Keratinocyte (primary cell): ENCODE data around the gene SERF1A. TPM values are rescaled to one million over a fixed set of nuclear protein-coding genes. Genes with fewer than 3 reads are reported as not detected.
"Not testable (repeated sequence)": the region's sequence is repeated elsewhere in the genome, so short reads cannot be mapped to it uniquely, and the experiment has no call there.

Experiments
- DNase-seq: peaks from one replicate; pipeline ENCODE4 v3.0.0-alpha.2; 2011; ENCODE audit warnings: low read depth, missing footprints, low spot score
- FAIRE-seq: peaks from 2 replicates; lab custom pipeline; 2011; peaks lifted over from hg19 to GRCh38; lab: Jason Lieb, UNC
- H2AFZ ChIP-seq: 2 replicates; pipeline ENCODE4 v1.6.0; 2012; ENCODE audit warnings: low read length, control low read depth, inconsistent platforms; ENCODE audit not compliant: control insufficient read depth
- H3K27ac ChIP-seq: 2 replicates; pipeline ENCODE4 v1.5.1; 2011; ENCODE audit warnings: low read length; ENCODE audit not compliant: control insufficient read depth, insufficient read depth
- H3K27me3 ChIP-seq: 3 replicates; pipeline ENCODE4 v1.6.0; 2011; ENCODE audit warnings: low read length; ENCODE audit not compliant: control insufficient read depth, insufficient read depth; ENCODE audit errors: extremely low read depth
- H3K36me3 ChIP-seq, 2 experiments: 2 replicates in 1 of 2; 3 replicates in 1 of 2; pipeline ENCODE4 v1.5.1; 2011; ENCODE audit warnings: low read length in 2 of 2, mild to moderate bottlenecking in 1 of 2; ENCODE audit not compliant: control insufficient read depth in 2 of 2, insufficient read depth in 2 of 2; ENCODE audit errors: extremely low read depth in 1 of 2
- H3K4me1 ChIP-seq: 3 replicates; pipeline ENCODE4 v1.5.1; 2011; ENCODE audit warnings: low read length; ENCODE audit not compliant: control insufficient read depth, insufficient read depth; ENCODE audit errors: extremely low read depth
- H3K4me2 ChIP-seq: 3 replicates; pipeline ENCODE4 v1.6.0; 2011; ENCODE audit warnings: low read depth, low read length; ENCODE audit not compliant: control insufficient read depth, insufficient read depth; ENCODE audit errors: extremely low read depth
- H3K4me3 ChIP-seq, 3 experiments: fragments of 200-600 bp in 1 of 3; sonication (generic) in 1 of 3; 2 replicates in 2 of 3; 3 replicates in 1 of 3; pipeline ENCODE4 v1.5.1; 2011 to 2016; ENCODE audit warnings: low read length in 3 of 3, mild to moderate bottlenecking in 3 of 3, control low read depth in 2 of 3, inconsistent platforms in 1 of 3, low read depth in 1 of 3, mixed read lengths in 1 of 3, mixed run types in 1 of 3, moderate library complexity in 1 of 3; ENCODE audit not compliant: control insufficient read depth in 2 of 3, insufficient read depth in 2 of 3; ENCODE audit errors: extremely low read depth in 1 of 3
- H3K79me2 ChIP-seq: 2 replicates; pipeline ENCODE4 v1.6.0; 2012; ENCODE audit warnings: low read length; ENCODE audit not compliant: control insufficient read depth, insufficient read depth
- H3K9ac ChIP-seq: 3 replicates; pipeline ENCODE4 v1.6.0; 2011; ENCODE audit warnings: low read length; ENCODE audit not compliant: control insufficient read depth, insufficient read depth; ENCODE audit errors: extremely low read depth
- H3K9me1 ChIP-seq: 3 replicates; pipeline ENCODE4 v1.6.0; 2011; ENCODE audit warnings: low read length; ENCODE audit not compliant: control insufficient read depth, insufficient read depth; ENCODE audit errors: extremely low read depth
- H3K9me3 ChIP-seq: 2 replicates; pipeline ENCODE4 v1.5.1; 2012; ENCODE audit warnings: low read depth, low read length; ENCODE audit not compliant: control insufficient read depth
- H4K20me1 ChIP-seq: 3 replicates; pipeline ENCODE4 v1.6.0; 2011; ENCODE audit warnings: low read length; ENCODE audit not compliant: control insufficient read depth, insufficient read depth; ENCODE audit errors: extremely low read depth
- dilution Hi-C: fragments of 300-500 bp; cut with MboI; formaldehyde crosslinking; loops from one replicate; pipeline ENCODE4 v1.7.0; 2020; ENCODE audit warnings: low sequenced_read_pairs; ENCODE audit not compliant: extremely low pct_ligation_motif_present
- polyA minus RNA-seq, 3 experiments: library from RNA; depleted of rRNA, polyadenylated mRNA; stranded (reverse); fragments of >200 nt; gene quantifications; 1 replicate in 1 of 3; 2 replicates in 1 of 3; 3 replicates in 1 of 3; pipeline ENCODE4 v1.2.3, GENCODE V29; 2011
- polyA plus RNA-seq, 5 experiments: library from polyadenylated mRNA; depleted of rRNA in 3 of 5; stranded (reverse) in 3 of 5; stranded (forward) in 1 of 5; unstranded in 1 of 5; fragments of >200 nt; gene quantifications; 1 replicate in 1 of 5; 2 replicates in 3 of 5; 3 replicates in 1 of 5; pipeline versions ENCODE4 v1.2.1 to v1.2.3, GENCODE V29; 2011 to 2012; ENCODE audit warnings: missing spikeins in 2 of 5, low read depth in 1 of 5, low replicate concordance in 1 of 5

The SERF1A gene
- polyA plus RNA-seq = 2.2 to 5.5 TPM (median 4.1 TPM) in 3 replicates
- 2.2 TPM for polyA plus RNA-seq (2011; ENCODE audit: low read depth)
- 2.8 and 7.0 TPM in 2 replicates for polyA plus RNA-seq (2011; cell fraction: cytosol; rRNA removed)
- polyA plus RNA-seq (2011; cell fraction: nucleus; rRNA removed) = 3.6 and 7.7 TPM in 2 replicates
- polyA plus RNA-seq (2012; ENCODE audit: low replicate concordance) = 1.6 and 6.3 TPM in 2 replicates
- polyA minus RNA-seq = 1.3 to 3.4 TPM (median 3.3 TPM) in 3 replicates
- 3.1 TPM for polyA minus RNA-seq (2011; cell fraction: cytosol; rRNA and poly(A)+ RNA removed)
- 2.5 and 3.5 TPM in 2 replicates for polyA minus RNA-seq (2011; cell fraction: nucleus; rRNA and poly(A)+ RNA removed)

DNA sequence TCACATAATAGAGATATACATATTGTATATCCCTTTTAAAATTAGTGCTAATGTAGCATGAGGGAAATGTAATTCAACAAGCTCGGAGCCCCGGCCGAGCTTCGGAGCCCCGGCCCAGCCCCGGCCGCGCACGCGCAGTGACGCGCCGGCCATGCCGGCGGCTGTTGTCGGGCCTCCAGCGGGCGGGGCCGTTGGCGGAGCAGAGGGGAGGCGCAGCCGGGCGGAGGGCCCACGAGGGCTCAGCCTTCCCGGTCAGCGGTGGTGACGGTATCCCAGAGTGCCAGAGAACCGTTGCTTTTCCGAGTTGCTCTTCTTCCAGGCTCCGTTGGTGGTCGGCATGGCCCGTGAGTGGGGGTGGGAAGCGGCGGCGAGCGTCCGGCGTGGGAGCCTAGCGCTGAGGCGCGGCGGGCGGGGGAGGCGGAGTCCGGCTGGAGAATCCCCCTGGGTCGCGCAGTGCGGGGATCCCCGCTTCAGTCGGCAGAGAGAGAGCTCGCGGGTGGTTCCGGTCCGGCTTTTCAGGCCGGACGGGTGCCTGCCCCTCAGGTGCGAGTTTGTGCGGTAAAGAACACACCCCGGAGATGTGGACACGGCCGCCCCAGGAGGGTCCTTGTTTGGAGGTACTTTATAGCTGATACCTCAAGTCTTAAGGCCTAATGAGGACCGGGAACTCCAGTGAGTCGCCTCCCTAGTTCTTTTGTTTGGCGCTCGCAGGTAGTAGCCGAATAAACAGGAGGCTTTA is at the start of gene SERF1A:
Gene SERF1A (plus strand): TSS at position 137 of the 739 bp plus-strand sequence. CDS start 201 bp downstream, at position 338.
- DNase-seq, H3K4me2 ChIP-seq, H4K20me1 ChIP-seq, H3K4me1 ChIP-seq, H3K27me3 ChIP-seq, FAIRE-seq, H3K36me3 ChIP-seq, H3K79me2 ChIP-seq, H3K9me3 ChIP-seq, H2AFZ ChIP-seq, H3K9ac ChIP-seq, H3K27ac ChIP-seq, H3K4me3 ChIP-seq, dilution Hi-C loops, H3K9me1 ChIP-seq: not testable (repeated sequence)

DNA sequence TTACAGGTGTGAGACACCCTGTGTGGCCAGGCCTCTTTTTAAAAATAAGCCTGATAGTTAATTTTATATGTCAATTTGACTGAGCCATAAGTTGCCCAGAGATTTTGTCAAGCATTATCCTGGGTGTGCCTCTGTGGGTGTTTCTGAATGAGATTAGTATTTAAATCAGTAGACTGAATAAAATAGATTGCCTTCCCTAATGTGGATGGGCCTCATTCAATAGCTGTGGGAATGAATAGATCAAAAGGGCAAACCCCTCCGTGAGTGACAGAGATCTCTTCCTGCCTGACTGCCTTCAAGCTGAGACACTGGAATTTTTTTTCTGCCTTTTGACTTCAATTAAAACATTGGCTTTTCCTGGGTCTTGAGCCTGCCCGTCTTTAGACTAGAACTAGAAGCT is 33.7 kb upstream of the SERF1A start:
- H3K79me2 ChIP-seq, H3K4me2 ChIP-seq, H3K4me1 ChIP-seq, H2AFZ ChIP-seq, FAIRE-seq, H4K20me1 ChIP-seq, H3K4me3 ChIP-seq, dilution Hi-C loops, H3K9me3 ChIP-seq, DNase-seq, H3K27ac ChIP-seq, H3K9ac ChIP-seq, H3K36me3 ChIP-seq, H3K27me3 ChIP-seq, H3K9me1 ChIP-seq: not testable (repeated sequence)

DNA sequence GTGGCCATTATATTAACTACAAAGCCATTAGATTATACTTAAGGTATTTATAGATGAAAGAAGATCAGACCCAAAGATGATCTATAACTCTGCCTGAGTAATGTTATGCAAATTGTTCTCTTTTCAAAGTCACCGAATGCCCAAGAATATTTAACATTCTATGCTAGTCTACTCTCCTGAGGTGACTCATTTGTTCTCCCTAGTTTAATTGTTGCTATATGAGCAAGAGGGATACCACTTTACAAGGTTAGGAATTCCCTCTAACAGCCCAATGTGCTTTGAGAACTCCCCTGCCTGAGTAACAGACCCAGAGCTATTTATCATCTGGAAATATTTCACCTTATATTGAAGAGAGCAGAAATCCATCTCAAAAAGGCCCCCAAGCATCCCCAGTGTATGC is 29.8 kb upstream of the SERF1A start:
- H3K9me3 ChIP-seq, H4K20me1 ChIP-seq, H3K4me1 ChIP-seq, dilution Hi-C loops, H3K9ac ChIP-seq, H3K79me2 ChIP-seq, H2AFZ ChIP-seq, H3K27ac ChIP-seq, H3K36me3 ChIP-seq, FAIRE-seq, H3K27me3 ChIP-seq, H3K4me2 ChIP-seq, H3K4me3 ChIP-seq, H3K9me1 ChIP-seq, DNase-seq: not testable (repeated sequence)

DNA sequence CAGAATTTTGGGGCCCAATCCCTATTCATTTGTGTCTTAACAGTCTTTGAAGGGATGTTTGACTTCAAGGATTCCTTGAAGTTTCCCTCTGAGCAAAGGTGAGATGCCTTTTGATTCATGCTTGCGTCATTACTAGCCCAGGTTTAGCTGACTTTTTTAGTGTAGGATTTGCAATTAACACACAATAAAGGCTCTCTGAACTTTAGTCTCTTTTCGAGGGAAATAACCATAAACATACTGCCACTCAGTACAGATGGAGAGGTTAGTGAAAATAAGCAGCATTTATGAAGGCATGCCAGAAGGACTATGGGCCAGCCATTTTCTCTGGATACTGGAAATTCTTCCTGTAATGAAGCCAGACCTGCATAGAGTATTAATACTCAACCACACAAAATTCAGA is 4.4 kb upstream of the SERF1A start:
- DNase-seq, FAIRE-seq, H3K4me2 ChIP-seq, H4K20me1 ChIP-seq, dilution Hi-C loops, H3K9ac ChIP-seq, H3K27ac ChIP-seq, H3K4me1 ChIP-seq, H2AFZ ChIP-seq, H3K4me3 ChIP-seq, H3K9me1 ChIP-seq, H3K79me2 ChIP-seq, H3K9me3 ChIP-seq, H3K36me3 ChIP-seq, H3K27me3 ChIP-seq: not testable (repeated sequence)

DNA sequence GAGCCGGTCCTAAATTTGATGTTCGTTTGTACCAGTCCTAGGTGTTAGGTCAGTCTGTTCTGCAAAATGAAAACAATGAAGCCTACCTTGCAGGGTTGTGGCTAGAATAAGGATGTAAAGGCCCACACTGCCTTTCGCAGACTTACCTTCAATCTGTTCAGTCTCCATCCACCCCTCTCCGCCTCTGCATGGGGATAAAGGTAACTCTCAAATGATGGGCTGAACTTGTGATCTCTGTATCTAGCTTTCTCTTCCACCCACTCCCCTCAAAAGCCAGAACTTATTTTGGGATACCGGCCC is 753 bp downstream of the SERF1A start:
- H3K9ac ChIP-seq, H2AFZ ChIP-seq, H3K4me2 ChIP-seq, H3K27me3 ChIP-seq, H3K79me2 ChIP-seq, DNase-seq, H3K4me3 ChIP-seq, FAIRE-seq, H3K9me3 ChIP-seq, H3K27ac ChIP-seq, H3K9me1 ChIP-seq, dilution Hi-C loops, H3K4me1 ChIP-seq, H4K20me1 ChIP-seq, H3K36me3 ChIP-seq: not testable (repeated sequence)
